Epithelial cell of proximal tubule (primary cell): Measurements from ENCODE around the gene HOXA3. TPM values are rescaled to one million over a fixed set of nuclear protein-coding genes. Genes with fewer than 3 reads are reported as not detected.

Source experiments
- DNase-seq: peaks from one replicate; pipeline ENCODE4 v3.0.0-alpha.2; 2011; ENCODE audit warnings: low read depth
- H3K4me3 ChIP-seq: 2 replicates; pipeline ENCODE4 v1.5.1; 2011; ENCODE audit warnings: low read depth, mild to moderate bottlenecking, low read length
- total RNA-seq: library from RNA; depleted of rRNA; stranded (reverse); fragments of >200 nt; gene quantifications from 2 replicates; pipeline ENCODE4 v1.2.3, GENCODE V29; 2015
- TF ChIP-seq, protein P1 (sequence below): conservative IDR thresholded peaks from 2 replicates; pipeline ENCODE4 v1.5.1; 2012; ENCODE audit warnings: low read depth, mild to moderate bottlenecking, low read length

The HOXA3 gene
- total RNA-seq, 1 donor from 2014 or later, result 33.2 TPM

DNA sequence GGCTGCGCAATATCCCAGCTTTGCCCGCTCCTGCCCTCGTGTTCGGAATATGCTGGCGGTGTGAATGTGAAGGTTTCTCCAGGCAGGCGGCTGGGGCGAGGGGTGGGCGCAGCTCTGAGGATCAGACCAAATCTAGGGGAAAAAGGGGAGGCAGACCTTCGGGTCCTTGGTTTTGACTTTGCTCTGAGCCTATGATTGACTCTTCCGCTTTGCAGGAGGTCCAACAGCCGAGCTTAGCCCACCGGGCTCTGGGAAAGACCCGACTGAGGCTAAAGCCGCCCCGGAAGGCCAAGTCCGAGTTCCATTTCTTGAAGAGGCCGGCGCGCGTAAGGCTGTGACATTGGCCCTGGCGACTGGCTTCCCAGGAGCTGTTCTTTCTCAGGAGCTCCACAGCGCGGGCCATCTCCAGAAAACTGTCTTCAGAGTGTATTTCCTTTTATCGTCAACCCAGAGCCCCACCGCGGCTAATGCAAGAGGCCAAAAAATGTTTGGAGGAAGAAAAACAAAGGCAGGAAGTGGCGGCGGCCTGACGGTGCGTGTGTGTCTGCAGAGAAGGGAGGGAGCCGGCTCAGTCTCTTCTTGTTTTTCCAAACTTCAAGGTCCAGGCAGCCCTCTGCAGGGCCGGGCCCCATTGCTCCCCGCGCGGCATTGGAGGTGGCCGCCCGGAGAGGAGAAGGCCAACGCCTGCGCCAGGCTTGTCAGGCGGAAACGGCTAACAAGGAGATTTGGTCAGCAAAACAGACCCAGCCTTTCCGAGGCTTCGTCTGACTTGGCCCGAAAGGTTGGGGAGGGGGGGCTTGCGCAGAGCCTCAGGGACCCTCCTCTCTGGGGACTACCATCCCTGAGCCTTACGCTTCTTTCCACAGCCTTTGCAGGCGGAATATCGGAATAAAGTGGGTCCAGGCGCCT lies 36.3 kb upstream of the HOXA3 start:
- H3K4me3 ChIP-seq, result peak overlapping the region; percentile 42
- no peak for DNase-seq
- TF ChIP-seq, protein P1, sequence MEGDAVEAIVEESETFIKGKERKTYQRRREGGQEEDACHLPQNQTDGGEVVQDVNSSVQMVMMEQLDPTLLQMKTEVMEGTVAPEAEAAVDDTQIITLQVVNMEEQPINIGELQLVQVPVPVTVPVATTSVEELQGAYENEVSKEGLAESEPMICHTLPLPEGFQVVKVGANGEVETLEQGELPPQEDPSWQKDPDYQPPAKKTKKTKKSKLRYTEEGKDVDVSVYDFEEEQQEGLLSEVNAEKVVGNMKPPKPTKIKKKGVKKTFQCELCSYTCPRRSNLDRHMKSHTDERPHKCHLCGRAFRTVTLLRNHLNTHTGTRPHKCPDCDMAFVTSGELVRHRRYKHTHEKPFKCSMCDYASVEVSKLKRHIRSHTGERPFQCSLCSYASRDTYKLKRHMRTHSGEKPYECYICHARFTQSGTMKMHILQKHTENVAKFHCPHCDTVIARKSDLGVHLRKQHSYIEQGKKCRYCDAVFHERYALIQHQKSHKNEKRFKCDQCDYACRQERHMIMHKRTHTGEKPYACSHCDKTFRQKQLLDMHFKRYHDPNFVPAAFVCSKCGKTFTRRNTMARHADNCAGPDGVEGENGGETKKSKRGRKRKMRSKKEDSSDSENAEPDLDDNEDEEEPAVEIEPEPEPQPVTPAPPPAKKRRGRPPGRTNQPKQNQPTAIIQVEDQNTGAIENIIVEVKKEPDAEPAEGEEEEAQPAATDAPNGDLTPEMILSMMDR, result no peak

- peak overlapping the region; percentile 42 for H3K4me3 ChIP-seq
- TF ChIP-seq, protein P1, result no peak
- no peak for DNase-seq
Observed at GRCh38 chr7:27187475-27188385, 35.3 kb upstream of the HOXA3 start.

- TF ChIP-seq, protein P1, result no peak
- no peak for DNase-seq
- peak overlapping the region; percentile 72 for H3K4me3 ChIP-seq
Observed at GRCh38 chr7:27186668-27187474, 34.5 kb upstream of the HOXA3 start.

DNA sequence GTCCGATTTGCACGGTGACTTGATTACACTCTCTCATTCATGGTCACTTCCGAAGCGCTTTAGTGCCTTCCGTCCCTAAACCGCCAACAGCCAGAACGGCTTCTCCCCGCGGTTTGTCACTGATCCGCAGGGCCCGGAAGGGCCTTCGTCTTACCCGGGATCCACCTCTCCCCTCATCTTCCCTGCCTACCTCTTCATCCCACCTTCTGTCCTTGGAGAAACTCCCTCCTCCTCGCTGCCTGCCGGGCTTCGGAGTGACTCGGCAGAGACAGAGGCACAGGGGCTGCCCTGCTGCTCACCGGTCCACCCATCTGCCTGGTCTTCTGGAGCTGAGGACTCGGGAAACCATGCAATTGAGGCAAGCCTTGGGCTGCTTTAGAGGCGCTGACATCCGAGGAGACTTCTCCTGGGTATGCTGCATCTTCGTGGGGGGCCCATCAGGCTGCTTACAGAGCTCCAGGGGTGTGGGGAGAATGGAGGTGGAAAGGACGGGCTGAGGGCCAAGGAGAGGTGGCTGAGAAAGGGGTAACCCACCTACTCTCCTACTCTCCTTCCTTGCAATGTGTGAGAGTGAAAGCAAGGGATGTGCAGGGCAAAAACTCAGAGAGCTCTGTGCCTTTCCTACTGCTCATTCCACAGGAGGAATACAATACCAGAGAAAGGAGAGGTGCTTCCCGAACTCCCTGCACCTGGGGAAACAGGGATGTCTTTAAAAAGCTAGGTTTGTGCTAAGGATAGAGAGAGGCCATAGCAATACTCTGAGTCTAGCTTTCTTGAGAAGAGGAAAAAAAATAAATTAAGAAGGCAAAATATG lies 33.7 kb upstream of the HOXA3 start:
- TF ChIP-seq, protein P1, result no peak
- DNase-seq, result no peak
- H3K4me3 ChIP-seq, result peak overlapping the region; percentile 72

DNA sequence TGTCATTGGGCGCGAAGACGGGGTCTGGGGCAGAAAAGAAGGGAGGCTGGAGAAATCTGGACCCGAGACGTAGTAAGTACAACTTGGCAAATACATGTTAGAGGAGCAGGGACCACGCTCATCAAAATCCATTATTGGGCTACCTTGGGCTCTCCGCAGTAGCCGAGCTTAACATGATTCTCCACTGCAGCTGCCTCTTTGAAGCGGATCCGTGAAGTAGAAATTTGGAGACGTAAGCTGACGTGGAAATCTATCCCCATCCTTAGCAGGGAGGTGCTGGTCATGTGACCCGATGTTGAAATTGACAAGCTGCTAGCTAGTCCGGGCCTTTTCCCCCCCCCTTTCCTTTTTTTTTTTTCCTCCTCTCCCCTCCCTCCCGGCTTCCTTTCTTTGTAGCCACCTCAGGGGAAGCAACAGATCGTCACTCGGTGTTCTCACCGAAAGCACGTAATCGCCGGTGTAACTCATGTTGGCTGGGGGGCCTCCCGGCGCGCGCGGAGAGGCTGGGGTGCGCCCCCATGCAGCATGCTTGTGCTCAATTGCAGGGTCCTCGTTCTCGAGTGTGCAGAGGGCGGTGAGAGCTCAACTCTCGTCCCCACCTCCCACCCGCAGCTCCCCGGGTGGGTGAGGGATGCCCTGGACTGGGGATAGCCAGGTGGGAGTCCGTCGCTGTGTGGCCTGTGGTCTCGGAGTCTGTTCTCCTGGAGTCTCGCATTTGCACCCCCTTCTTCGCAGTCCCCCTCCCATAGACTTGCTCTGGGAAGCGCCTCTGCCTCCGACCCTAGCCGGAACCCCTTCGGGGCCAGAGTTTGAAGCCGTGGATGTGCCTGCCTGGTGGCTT lies 32.9 kb upstream of the HOXA3 start, which contains the start of gene HOXA11:
HOXA11 (minus strand) TSS at position 220 of the 841 bp plus-strand sequence; CDS start at position 132, 88 bp downstream.
- DNase-seq, result no peak
- TF ChIP-seq, protein P1, result no peak
- H3K4me3 ChIP-seq, result peak within 1 kb of the TSS; percentile 72
